Activated CD8-positive, alpha-beta T cell treated with anti-CD3 and anti-CD28 coated beads for 36 hours (primary cell): Measurements from ENCODE around the gene BAZ2B. TPM values are rescaled to one million over a fixed set of nuclear protein-coding genes. Genes with fewer than 3 reads are reported as not detected.

Experiments used
- ATAC-seq: fragments of 200-7000 bp; cut with Tn5 transposase; one replicate; pipeline ENCODE4 v1.10.0; 2021; ENCODE audit warnings: mild to moderate bottlenecking, moderate library complexity
- CTCF ChIA-PET: fragments of 350-600 bp; sonication (Branson Sonifier 250); formaldehyde crosslinking; loops from one replicate; lab custom pipeline; 2021; ENCODE audit warnings: antibody characterized with exemption; lab: Charles Lee
- POLR2A ChIA-PET: fragments of 350-600 bp; sonication (Branson Sonifier 250); formaldehyde crosslinking; loops from one replicate; lab custom pipeline; 2021; ENCODE audit warnings: antibody characterized with exemption; lab: Charles Lee
- DNase-seq: peaks from one replicate; pipeline ENCODE4 v3.0.0-alpha.2; 2020
- H3K27ac Mint-ChIP-seq: one replicate; pipeline ENCODE4 v1.8.0; 2021; ENCODE audit warnings: mild to moderate bottlenecking, mixed read lengths
- H3K27me3 Mint-ChIP-seq: one replicate; pipeline ENCODE4 v1.8.0; 2021; ENCODE audit warnings: mixed read lengths
- H3K36me3 Mint-ChIP-seq: one replicate; pipeline ENCODE4 v1.8.0; 2021; ENCODE audit warnings: low read depth, mixed read lengths
- H3K4me1 Mint-ChIP-seq: one replicate; pipeline ENCODE4 v1.8.0; 2021; ENCODE audit warnings: low read depth, mixed read lengths
- H3K4me3 Mint-ChIP-seq: one replicate; pipeline ENCODE4 v1.8.0; 2021; ENCODE audit warnings: mild to moderate bottlenecking, moderate library complexity, mixed read lengths
- H3K9me3 Mint-ChIP-seq: one replicate; pipeline ENCODE4 v1.8.0; 2021; ENCODE audit warnings: mixed read lengths
- CTCF ChIP-seq: fragments of 200-600 bp; IDR thresholded peaks from one replicate; pipeline ENCODE4 v1.8.0; 2022; ENCODE audit warnings: antibody characterized with exemption, mild to moderate bottlenecking
- intact Hi-C: fragments of 100-400 bp; cut with micrococcal nuclease; formaldehyde crosslinking; loops from one replicate; pipeline ENCODE4 v1.10.0; 2022
- total RNA-seq, 2 experiments: library from RNA; stranded (reverse); gene quantifications; one replicate each; pipeline ENCODE4 v1.2.3, GENCODE V29; 2021

BAZ2B gene
- total RNA-seq, 2 experiments from 2014 or later: 7.7 to 8.2 TPM

GRCh38 chr2:159650574-159650973 lies 34.2 kb upstream of the BAZ2B start:
- no peak overlapping the region for H3K4me3 Mint-ChIP-seq
- DNase-seq (no peak), ATAC-seq (no peak)
- peaks cover 13% of the 10 kb centered on the region for H3K9me3 Mint-ChIP-seq
- TF ChIP-seq CTCF: no peak
- H3K4me1 Mint-ChIP-seq: no peaks in the 10 kb centered on the region
- no peaks in the 10 kb centered on the region for H3K27me3 Mint-ChIP-seq
- intact Hi-C loops: no loop called here
- ChIA-PET POLR2A (no interaction called here), CTCF (no interaction called here)
- no peak overlapping the region for H3K27ac Mint-ChIP-seq
- peaks cover 2% of the 10 kb centered on the region for H3K36me3 Mint-ChIP-seq

GRCh38 chr2:159648643-159649042 lies 32.3 kb upstream of the BAZ2B start:
- intact Hi-C loops: no loop called here
- Mint-ChIP-seq H3K9me3 (peaks cover 11% of the 10 kb centered on the region), H3K27ac (no peak overlapping the region), H3K4me1 (no peaks in the 10 kb centered on the region), H3K27me3 (no peaks in the 10 kb centered on the region), H3K36me3 (no peaks in the 10 kb centered on the region), H3K4me3 (no peak overlapping the region)
- ChIA-PET POLR2A (interaction anchor here (0.7 kb wide), 1 partner anchor 1562 kb away, joined by 3 read pairs; no protein-coding TSS in a partner anchor), CTCF (no interaction called here)
- no peak for ATAC-seq
- no peak for DNase-seq
- no peak for TF ChIP-seq CTCF

- Mint-ChIP-seq H3K9me3 (peaks cover 11% of the 10 kb centered on the region), H3K27ac (no peak overlapping the region), H3K4me3 (no peak overlapping the region), H3K4me1 (no peaks in the 10 kb centered on the region), H3K27me3 (no peaks in the 10 kb centered on the region), H3K36me3 (no peaks in the 10 kb centered on the region)
- ChIA-PET CTCF (no interaction called here), POLR2A (no interaction called here)
- no peak for TF ChIP-seq CTCF
- ATAC-seq (no peak), DNase-seq (no peak)
- intact Hi-C loops: no loop called here
Observed at GRCh38 chr2:159647667-159648066, 31.3 kb upstream of the BAZ2B start.

GRCh38 chr2:159640176-159640575 lies 23.8 kb upstream of the BAZ2B start:
- Mint-ChIP-seq H3K27ac (no peak overlapping the region), H3K9me3 (peaks cover 12% of the 10 kb centered on the region), H3K27me3 (no peaks in the 10 kb centered on the region), H3K4me3 (no peak overlapping the region), H3K4me1 (no peaks in the 10 kb centered on the region), H3K36me3 (peaks cover 2% of the 10 kb centered on the region)
- DNase-seq: no peak
- CTCF ChIA-PET: no interaction called here
- no peak for ATAC-seq
- intact Hi-C loops: no loop called here
- no peak for TF ChIP-seq CTCF
- POLR2A ChIA-PET: no interaction called here

- DNase-seq (no peak), ATAC-seq (no peak)
- H3K36me3 Mint-ChIP-seq: peaks cover 2% of the 10 kb centered on the region
- ChIA-PET POLR2A (no interaction called here), CTCF (no interaction called here)
- no peaks in the 10 kb centered on the region for H3K4me1 Mint-ChIP-seq
- H3K27me3 Mint-ChIP-seq: no peaks in the 10 kb centered on the region
- H3K27ac Mint-ChIP-seq: no peak overlapping the region
- peaks cover 12% of the 10 kb centered on the region for H3K9me3 Mint-ChIP-seq
- no peak for TF ChIP-seq CTCF
- intact Hi-C loops: no loop called here
- H3K4me3 Mint-ChIP-seq: no peak overlapping the region
Observed at GRCh38 chr2:159639712-159640111, 23.4 kb upstream of the BAZ2B start.
